Activated CD8-positive, alpha-beta T cell treated with anti-CD3 and anti-CD28 coated beads, Interleukin-2, amount 10 ng/mL, durations not matched to agents 7 days and 5 days (primary cell): ENCODE data around the gene IL23R. TPM values are rescaled to one million over a fixed set of nuclear protein-coding genes. Genes with fewer than 3 reads are reported as not detected.

Experiments
- ATAC-seq: fragments of 150-1000 bp; cut with Tn5 transposase; one replicate; pipeline ENCODE4 v1.10.0; 2021; ENCODE audit warnings: moderate library complexity
- CTCF ChIA-PET: fragments of 350-600 bp; sonication (Branson Sonifier 250); formaldehyde crosslinking; loops from one replicate; lab custom pipeline; 2021; ENCODE audit warnings: antibody characterized with exemption; lab: Charles Lee
- POLR2A ChIA-PET: fragments of 350-600 bp; sonication (Branson Sonifier 250); formaldehyde crosslinking; loops from one replicate; lab custom pipeline; 2021; ENCODE audit warnings: antibody characterized with exemption; lab: Charles Lee
- DNase-seq: peaks from one replicate; pipeline ENCODE4 v3.0.0-alpha.2; 2020
- H3K27ac Mint-ChIP-seq: one replicate; pipeline ENCODE4 v1.8.0; 2021; ENCODE audit warnings: mild to moderate bottlenecking, mixed read lengths
- H3K27me3 Mint-ChIP-seq: one replicate; pipeline ENCODE4 v1.8.0; 2021; ENCODE audit warnings: low read depth, mixed read lengths
- H3K36me3 Mint-ChIP-seq: one replicate; pipeline ENCODE4 v1.8.0; 2021; ENCODE audit warnings: low read depth, mixed read lengths
- H3K4me1 Mint-ChIP-seq: one replicate; pipeline ENCODE4 v1.8.0; 2021; ENCODE audit warnings: low read depth, mixed read lengths
- H3K4me3 Mint-ChIP-seq: one replicate; pipeline ENCODE4 v1.8.0; 2021; ENCODE audit warnings: mild to moderate bottlenecking, mixed read lengths
- H3K9me3 Mint-ChIP-seq: one replicate; pipeline ENCODE4 v1.8.0; 2022; ENCODE audit warnings: mixed read lengths; ENCODE audit not compliant: insufficient read depth
- total RNA-seq, 2 experiments: library from RNA; stranded (reverse); gene quantifications; one replicate each; pipeline ENCODE4 v1.2.3, GENCODE V29; 2021

IL23R gene
- total RNA-seq, 2 experiments from 2014 or later = 0.45 to 0.47 TPM

DNA sequence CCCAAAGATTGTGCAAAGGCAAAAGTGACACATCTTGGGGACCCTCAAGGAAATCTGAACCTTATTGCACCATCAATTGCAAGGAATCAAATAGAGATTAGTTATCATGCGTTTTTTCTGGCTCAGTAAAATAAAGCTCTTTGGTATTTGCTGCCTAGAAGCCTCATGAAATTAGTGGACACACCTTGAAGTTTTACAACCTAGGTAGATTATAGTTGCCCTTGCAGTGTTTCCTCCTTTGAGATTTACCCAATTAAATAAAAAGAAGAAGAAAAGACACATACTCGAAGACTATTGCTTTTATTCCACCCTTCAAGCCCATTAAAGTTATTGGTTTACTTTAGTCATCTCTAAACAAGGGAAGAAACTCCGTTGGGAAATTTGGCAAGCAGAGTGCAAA lies 70.0 kb downstream of the IL23R start:
- Mint-ChIP-seq H3K36me3 (peaks cover 1% of the 10 kb centered on the region), H3K4me1 (peaks cover 19% of the 10 kb centered on the region), H3K9me3 (no peaks in the 10 kb centered on the region), H3K27me3 (no peaks in the 10 kb centered on the region), H3K4me3 (no peak overlapping the region), H3K27ac (no peak overlapping the region)
- no peak for ATAC-seq
- CTCF ChIA-PET = interaction anchor here (0.6 to 7.9 kb wide), 4 partner anchors 10 to 524 kb away, joined by 3 to 52 read pairs (median 3); no protein-coding TSS in a partner anchor
- POLR2A ChIA-PET = no interaction called here
- no peak for DNase-seq

DNA sequence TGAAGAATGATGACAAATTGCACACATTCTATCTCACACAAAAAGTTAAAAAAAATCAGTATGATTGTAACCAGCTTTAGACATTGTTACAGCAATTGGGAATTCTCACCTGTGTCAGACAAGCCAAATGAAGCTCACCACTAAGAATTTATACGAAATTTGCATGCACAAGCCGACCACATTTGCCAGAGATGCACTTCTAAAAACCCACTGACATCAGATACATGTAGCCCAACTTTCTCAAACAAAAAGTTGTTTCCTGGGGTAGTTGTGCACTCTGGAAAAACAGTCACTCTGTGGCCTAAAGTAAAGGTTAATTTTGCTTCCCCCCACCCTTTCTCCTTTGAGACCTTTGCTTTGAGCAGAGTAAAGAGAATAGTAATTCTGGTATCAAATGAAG lies 73.5 kb downstream of the IL23R start:
- CTCF ChIA-PET = interaction anchor here (0.9 to 7.9 kb wide), 4 partner anchors 23 to 261 kb away, joined by 4 to 52 read pairs (median 5); no protein-coding TSS in a partner anchor

DNA sequence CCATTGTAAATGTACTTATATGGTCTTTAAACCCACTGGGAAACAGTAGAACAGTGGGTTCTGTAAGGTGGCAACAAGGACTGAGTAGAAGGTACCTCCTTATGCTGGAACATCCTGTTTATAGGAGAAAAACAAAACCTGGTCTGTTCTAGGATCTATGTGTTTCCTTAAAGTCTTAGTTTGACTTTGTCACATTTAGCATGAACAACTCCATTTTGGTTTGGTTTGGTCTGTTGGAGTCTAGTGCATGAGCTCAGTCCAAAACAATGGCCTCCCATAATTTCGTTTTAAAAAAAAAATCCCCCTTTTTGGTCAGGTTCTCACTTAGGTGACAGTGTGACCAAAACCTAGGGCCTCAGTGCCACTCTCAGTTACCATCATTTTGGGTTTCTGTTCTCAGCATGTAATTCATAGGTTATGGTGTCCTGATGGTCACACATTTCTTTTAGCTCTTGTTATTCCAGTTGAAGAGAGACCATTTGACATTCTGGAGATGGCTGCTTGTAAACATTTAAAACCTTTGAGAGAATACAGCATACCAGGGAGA lies 75.0 kb downstream of the IL23R start:
- DNase-seq = no peak
- H3K4me1 Mint-ChIP-seq = peaks cover 9% of the 10 kb centered on the region
- ChIA-PET CTCF (interaction anchor here (0.9 to 2.5 kb wide), 6 partner anchors 11 to 259 kb away, joined by 3 to 6 read pairs (median 4); no protein-coding TSS in a partner anchor), POLR2A (interaction anchor here (0.6 kb wide), 1 partner anchor 99 kb away, joined by 3 read pairs; no protein-coding TSS in a partner anchor)
- H3K9me3 Mint-ChIP-seq = peaks cover 8% of the 10 kb centered on the region
- H3K36me3 Mint-ChIP-seq = peaks cover 10% of the 10 kb centered on the region
- peaks cover 7% of the 10 kb centered on the region for H3K27me3 Mint-ChIP-seq
- H3K27ac Mint-ChIP-seq = no peak overlapping the region
- no peak overlapping the region for H3K4me3 Mint-ChIP-seq
- ATAC-seq = no peak

More for the DNA sequence above, 73.5 kb downstream of the IL23R start:
- DNase-seq (no peak), ATAC-seq (no peak)
- Mint-ChIP-seq H3K4me3 (no peak overlapping the region), H3K36me3 (peaks cover 10% of the 10 kb centered on the region), H3K27me3 (peaks cover 3% of the 10 kb centered on the region), H3K9me3 (peaks cover 8% of the 10 kb centered on the region), H3K27ac (no peak overlapping the region), H3K4me1 (peaks cover 17% of the 10 kb centered on the region)
- POLR2A ChIA-PET = interaction anchor here (0.9 kb wide), 1 partner anchor 189 kb away, joined by 3 read pairs; no protein-coding TSS in a partner anchor

DNA sequence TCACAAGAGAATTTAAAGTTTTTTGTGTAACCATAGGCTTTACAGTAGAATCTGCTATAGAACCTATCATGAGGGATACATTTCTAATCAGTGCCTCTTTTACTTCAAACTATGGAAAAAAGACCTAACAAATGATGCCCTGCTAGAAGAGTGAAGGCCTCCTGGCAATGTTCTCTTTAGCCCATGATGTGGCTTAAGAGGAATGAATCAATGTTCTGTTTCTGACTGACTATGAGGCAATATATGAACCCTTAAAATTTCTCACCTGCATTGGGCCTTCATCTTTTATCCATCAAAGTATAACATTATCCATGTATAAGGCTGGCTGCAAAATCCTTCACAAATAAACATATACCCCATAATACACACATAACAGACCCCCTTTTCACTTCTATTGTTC lies 75.8 kb downstream of the IL23R start:
- peaks cover 10% of the 10 kb centered on the region for H3K36me3 Mint-ChIP-seq
- H3K27ac Mint-ChIP-seq = no peak overlapping the region
- H3K4me3 Mint-ChIP-seq = no peak overlapping the region
- H3K27me3 Mint-ChIP-seq = peaks cover 12% of the 10 kb centered on the region
- ChIA-PET POLR2A (no interaction called here), CTCF (interaction anchor here (0.9 to 2.5 kb wide), 5 partner anchors 10 to 259 kb away, joined by 3 to 6 read pairs (median 4); no protein-coding TSS in a partner anchor)
- no peak for DNase-seq
- ATAC-seq = no peak
- H3K9me3 Mint-ChIP-seq = peaks cover 8% of the 10 kb centered on the region
- H3K4me1 Mint-ChIP-seq = peaks cover 9% of the 10 kb centered on the region

DNA sequence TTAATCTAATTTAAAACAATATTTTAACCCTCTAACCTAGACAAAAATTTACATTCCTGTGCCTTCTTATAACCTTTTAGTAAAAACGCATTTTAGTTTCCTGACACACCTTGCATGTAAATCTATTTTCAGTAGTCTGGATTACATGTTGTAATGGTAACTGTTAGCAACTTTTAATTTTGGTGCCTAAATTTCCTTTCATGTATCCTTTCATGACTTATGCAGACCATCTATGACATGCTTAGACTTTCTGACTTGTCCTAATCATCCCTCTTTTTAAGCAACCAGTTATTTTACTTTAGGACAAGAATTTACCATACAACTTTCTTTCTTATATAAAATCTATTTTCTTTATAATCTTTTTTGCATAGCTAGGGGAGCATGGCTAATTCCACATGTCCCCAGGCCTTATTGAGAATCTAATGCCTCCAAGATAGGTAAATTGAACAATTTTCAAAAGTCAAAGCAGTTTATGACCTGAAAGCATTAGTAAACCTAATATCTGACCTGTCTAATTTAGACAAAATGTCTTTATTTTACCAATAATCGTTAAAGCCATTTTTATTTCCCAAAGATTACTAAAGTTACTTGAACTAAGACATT lies 83.9 kb downstream of the IL23R start:
- no peak overlapping the region for H3K4me3 Mint-ChIP-seq
- ChIA-PET CTCF (interaction anchor here (0.9 kb wide), 1 partner anchor 12 kb away, joined by 3 read pairs; no protein-coding TSS in a partner anchor), POLR2A (no interaction called here)
- no peaks in the 10 kb centered on the region for H3K4me1 Mint-ChIP-seq
- H3K9me3 Mint-ChIP-seq = peaks cover 42% of the 10 kb centered on the region
- H3K36me3 Mint-ChIP-seq = peaks cover 15% of the 10 kb centered on the region
- no peak for DNase-seq
- H3K27me3 Mint-ChIP-seq = peaks cover 6% of the 10 kb centered on the region
- no peak overlapping the region for H3K27ac Mint-ChIP-seq
- ATAC-seq = no peak

DNA sequence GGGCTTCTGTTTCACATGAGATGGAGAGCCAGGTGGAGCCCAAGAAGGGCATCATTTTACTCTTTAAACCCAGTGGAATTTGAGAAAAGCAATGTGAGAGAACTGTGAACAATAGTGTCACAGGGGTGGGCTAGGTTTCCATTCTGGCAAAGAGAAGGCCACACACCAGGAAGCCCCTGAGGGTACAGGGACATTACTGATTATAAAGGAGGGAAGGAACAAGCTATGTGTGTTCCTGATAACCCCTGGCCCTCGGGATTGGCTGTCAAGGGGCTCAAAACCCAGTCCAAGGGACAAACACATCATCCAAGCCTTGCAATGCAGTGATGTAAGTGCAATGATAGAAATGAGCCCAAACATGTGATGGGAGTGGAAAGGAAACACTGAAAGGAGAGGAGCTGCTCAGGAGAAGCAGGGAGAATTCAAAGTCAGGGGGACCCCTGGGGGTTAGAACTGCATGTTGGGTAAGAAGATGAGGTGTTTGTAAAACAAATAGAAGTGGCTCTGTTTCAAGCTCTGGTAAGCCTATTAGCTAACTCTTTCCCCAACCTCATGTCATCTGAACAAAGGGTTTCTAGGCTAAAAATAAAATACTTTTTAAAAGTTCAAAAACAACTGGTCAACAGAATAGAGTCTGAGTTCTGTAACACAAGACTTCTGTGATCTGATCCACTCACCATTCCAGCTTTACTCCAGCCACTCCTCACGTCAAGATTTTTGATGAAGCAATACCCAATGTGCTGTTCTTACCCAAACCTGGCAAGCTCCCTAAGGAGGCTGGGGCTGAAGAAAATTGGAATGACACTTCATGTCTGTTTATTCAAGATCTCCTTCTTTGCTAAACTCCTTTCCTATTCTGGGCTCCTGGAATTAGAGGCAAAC lies 90.3 kb downstream of the IL23R start:
- Mint-ChIP-seq H3K4me3 (no peak overlapping the region), H3K27me3 (no peaks in the 10 kb centered on the region), H3K9me3 (peaks cover 13% of the 10 kb centered on the region), H3K4me1 (peaks cover 1% of the 10 kb centered on the region), H3K36me3 (peaks cover 3% of the 10 kb centered on the region), H3K27ac (no peak overlapping the region)
- ChIA-PET CTCF (interaction anchor here (0.6 to 0.9 kb wide), 3 partner anchors 10 to 1124 kb away, joined by 3 read pairs; no protein-coding TSS in a partner anchor), POLR2A (interaction anchor here (0.6 kb wide), 1 partner anchor 153 kb away, joined by 3 read pairs; no protein-coding TSS in a partner anchor)
- no peak for ATAC-seq
- no peak for DNase-seq

DNA sequence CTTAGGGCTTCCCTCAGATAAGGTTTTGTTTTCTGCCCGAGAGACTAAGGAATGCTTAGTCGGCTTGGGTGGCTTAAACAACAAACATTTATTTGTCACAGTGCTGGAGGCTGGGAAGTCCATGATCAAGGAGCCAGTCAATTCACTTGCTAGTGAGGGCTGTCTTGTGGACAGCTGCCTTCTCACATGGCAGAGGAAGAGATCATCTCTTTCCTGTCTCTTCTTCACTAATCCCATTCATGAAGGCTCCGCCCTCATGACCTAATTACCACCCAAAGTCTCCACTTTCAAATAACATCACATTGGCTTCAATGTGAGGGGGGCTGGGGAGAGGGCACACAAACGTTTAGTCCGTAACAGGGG lies 90.9 kb downstream of the IL23R start:
- H3K27ac Mint-ChIP-seq = no peak overlapping the region
- H3K4me1 Mint-ChIP-seq = peaks cover 8% of the 10 kb centered on the region
- H3K36me3 Mint-ChIP-seq = peaks cover 3% of the 10 kb centered on the region
- ChIA-PET CTCF (interaction anchor here (0.8 to 0.9 kb wide), 2 partner anchors 9 to 27 kb away, joined by 3 read pairs; no protein-coding TSS in a partner anchor), POLR2A (interaction anchor here (0.6 kb wide), 1 partner anchor 152 kb away, joined by 3 read pairs; no protein-coding TSS in a partner anchor)
- peaks cover 14% of the 10 kb centered on the region for H3K9me3 Mint-ChIP-seq
- ATAC-seq (no peak), DNase-seq (no peak)
- no peaks in the 10 kb centered on the region for H3K27me3 Mint-ChIP-seq
- H3K4me3 Mint-ChIP-seq = no peak overlapping the region

DNA sequence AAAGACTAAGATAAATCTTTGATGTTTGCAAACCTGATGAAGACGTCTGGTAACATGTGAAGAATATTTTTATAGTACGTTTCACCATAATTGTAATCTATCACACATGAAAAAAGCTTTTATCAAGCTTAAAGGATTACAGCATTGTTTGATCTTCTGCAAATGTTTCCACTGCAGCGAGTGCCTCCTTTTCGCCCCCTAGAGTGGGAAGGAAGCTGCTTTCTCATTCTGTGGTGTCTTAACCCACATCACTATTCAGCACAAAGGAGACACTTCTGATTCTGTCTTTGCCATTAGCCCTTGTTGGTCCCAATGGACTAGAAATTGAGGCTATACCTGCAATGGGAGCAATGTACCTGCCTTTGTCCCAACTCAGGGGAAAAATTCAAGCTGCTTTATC lies 95.4 kb downstream of the IL23R start:
- ATAC-seq (peak; percentile 89), DNase-seq (peak; percentile 63)
- H3K36me3 Mint-ChIP-seq = peaks cover 3% of the 10 kb centered on the region
- peaks cover 28% of the 10 kb centered on the region for H3K4me1 Mint-ChIP-seq
- ChIA-PET CTCF (interaction anchor here (0.6 to 2.0 kb wide), 27 partner anchors 9 to 242 kb away, joined by 3 to 23 read pairs (median 4); partner anchors contain the start of gene SLC35D1), POLR2A (interaction anchor here (1.2 to 1.6 kb wide), 3 partner anchors 10 to 75 kb away, joined by 3 to 6 read pairs (median 5); no protein-coding TSS in a partner anchor)
- no peak overlapping the region for H3K4me3 Mint-ChIP-seq
- H3K27ac Mint-ChIP-seq = no peak overlapping the region
- H3K9me3 Mint-ChIP-seq = peaks cover 3% of the 10 kb centered on the region
- H3K27me3 Mint-ChIP-seq = no peaks in the 10 kb centered on the region

DNA sequence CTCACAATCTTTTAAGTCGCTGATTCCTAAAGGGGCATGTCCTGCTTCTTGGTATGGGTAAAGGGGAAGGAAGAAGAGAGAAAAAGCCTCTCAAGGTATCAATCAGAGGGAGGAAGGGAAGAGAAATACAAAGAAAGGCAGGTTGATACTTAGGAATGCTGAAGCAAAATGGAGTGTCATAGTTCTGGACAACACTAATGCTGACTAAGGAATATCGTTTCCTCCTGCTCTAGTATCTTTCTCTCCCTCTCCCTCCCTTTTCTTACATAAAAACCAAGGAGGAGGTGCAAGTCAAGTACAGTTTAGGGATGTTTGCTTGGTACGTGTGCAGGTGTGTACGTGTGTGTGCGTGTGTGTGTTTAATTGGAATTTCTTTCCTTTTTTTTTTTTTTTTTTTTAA lies 96.5 kb downstream of the IL23R start:
- peaks cover 3% of the 10 kb centered on the region for H3K9me3 Mint-ChIP-seq
- ATAC-seq (no peak), DNase-seq (no peak)
- peaks cover 28% of the 10 kb centered on the region for H3K4me1 Mint-ChIP-seq
- H3K27me3 Mint-ChIP-seq = no peaks in the 10 kb centered on the region
- POLR2A ChIA-PET = interaction anchor here (1.2 to 1.6 kb wide), 3 partner anchors 9 to 74 kb away, joined by 3 to 6 read pairs (median 5); no protein-coding TSS in a partner anchor
- no peak overlapping the region for H3K27ac Mint-ChIP-seq
- peaks cover 4% of the 10 kb centered on the region for H3K36me3 Mint-ChIP-seq
- H3K4me3 Mint-ChIP-seq = no peak overlapping the region
- CTCF ChIA-PET = interaction anchor here (1.0 to 2.0 kb wide), 14 partner anchors 9 to 241 kb away, joined by 3 to 23 read pairs (median 7); no protein-coding TSS in a partner anchor

DNA sequence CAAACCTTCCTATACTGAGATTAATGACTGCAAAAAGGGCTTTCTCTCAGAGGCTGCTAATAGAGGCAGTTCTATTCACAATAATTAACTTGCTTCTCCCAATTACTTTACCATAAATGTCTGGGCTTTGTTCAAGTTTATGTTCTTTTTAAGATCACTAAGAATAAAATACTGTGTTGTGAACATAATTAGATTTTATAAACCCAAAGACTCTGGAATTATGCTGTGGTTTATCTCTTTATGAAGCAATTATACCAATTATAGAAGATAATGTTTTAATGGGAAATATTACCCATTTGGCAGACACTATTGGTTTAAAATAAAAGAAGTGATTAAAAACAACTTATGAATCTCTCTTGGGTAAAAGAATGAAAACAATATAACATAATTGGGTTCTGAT lies 97.9 kb downstream of the IL23R start:
- no peaks in the 10 kb centered on the region for H3K27me3 Mint-ChIP-seq
- ChIA-PET CTCF (no interaction called here), POLR2A (no interaction called here)
- H3K4me1 Mint-ChIP-seq = peaks cover 31% of the 10 kb centered on the region
- H3K9me3 Mint-ChIP-seq = peaks cover 3% of the 10 kb centered on the region
- peaks cover 4% of the 10 kb centered on the region for H3K36me3 Mint-ChIP-seq
- ATAC-seq = no peak
- no peak overlapping the region for H3K27ac Mint-ChIP-seq
- H3K4me3 Mint-ChIP-seq = no peak overlapping the region
- no peak for DNase-seq

DNA sequence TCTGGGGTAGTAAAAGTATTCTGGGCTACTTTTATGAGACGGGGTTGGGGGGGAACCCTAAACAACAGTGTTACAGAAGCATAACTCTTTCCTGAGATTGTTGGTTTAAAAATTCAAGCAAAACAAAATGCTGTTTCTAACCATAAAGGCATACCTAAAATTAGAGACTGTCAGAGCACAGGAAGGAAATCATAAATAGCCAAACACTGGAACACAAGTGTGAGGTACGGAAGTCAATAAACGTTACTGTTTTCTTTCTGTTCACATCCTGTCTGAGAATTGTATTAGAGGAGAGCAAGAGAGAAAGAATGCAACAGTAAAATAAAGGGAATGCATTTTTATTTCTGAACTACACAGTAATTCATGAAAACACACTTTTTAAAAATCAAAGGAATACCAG lies 98.6 kb downstream of the IL23R start:
- DNase-seq (no peak), ATAC-seq (peak; percentile 54)
- POLR2A ChIA-PET = no interaction called here
- H3K27me3 Mint-ChIP-seq = no peaks in the 10 kb centered on the region
- CTCF ChIA-PET = no interaction called here
- peaks cover 31% of the 10 kb centered on the region for H3K4me1 Mint-ChIP-seq
- H3K27ac Mint-ChIP-seq = peak overlapping the region; percentile 84
- peak overlapping the region; percentile 47 for H3K4me3 Mint-ChIP-seq
- H3K9me3 Mint-ChIP-seq = peaks cover 3% of the 10 kb centered on the region
- peaks cover 4% of the 10 kb centered on the region for H3K36me3 Mint-ChIP-seq
